GM19193 (cell line): ENCODE data around the gene DRC3.

Experiments
- POLR2A ChIP-seq: IDR thresholded peaks from 4 replicates; pipeline ENCODE4 v1.6.1; 2011; ENCODE audit not compliant: insufficient read depth, insufficient read length; ENCODE audit errors: extremely low read depth

DRC3 gene

DNA sequence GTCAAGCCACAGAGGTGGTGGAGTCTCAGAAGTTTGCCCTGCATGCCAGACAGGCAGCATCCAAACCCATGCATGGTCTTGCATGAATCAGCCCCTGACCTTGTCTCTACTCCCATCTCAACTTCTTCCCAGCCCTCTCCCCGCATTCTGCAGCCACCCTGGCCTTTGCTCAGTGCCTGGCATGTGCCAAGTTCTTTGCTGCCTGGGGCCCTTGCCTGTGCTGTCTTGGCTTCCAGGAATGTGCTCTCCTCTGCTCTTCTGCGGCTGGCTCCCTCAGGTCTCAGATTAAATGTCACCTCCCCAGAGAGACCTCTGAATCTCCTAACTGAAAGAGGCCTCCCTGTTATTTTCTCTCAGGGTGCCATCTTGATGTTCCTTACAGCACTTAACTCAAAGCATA is 17.6 kb downstream of the DRC3 start:
- TF ChIP-seq POLR2A = no peak

DNA sequence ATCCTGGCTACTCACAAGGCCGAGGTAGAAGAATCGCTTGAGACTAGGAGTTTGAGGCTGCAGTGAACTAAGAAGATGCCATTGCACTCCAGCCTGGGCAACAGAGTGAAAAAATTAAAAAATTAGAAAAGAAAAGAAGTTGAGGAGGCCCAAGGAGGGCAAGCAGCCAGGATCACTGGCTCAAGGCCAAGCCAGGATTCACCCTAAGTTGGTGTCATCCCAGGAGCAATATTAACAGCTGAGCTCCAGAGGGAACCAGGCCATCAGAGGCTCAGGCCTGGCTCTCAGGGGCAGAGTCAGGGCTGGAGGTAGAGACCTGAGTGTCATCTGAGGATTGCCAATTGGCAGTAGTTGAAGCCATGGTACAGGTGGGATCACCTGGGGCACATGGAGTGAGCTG is 20.7 kb downstream of the DRC3 start:
- TF ChIP-seq POLR2A = no peak

DNA sequence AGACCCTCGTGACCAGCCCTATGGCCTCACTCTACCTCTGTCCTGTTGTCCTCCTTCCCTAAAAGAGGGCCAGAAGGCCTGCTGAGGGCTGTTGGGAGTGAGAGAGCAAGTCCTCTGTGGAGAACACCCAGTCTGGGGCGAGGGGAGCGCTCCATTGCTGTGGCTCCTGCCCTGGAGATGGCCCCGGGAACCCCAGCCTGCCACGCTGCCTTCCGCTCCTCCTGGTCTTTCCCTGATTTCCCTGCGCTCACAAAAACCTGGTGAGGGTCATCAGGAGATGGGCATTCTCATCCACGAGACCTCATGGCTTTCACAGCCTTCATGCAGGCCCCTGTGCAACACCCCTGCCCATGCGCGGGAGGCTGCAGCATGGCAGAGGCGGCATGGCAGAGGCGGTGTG is 21.2 kb downstream of the DRC3 start:
- TF ChIP-seq POLR2A = no peak

DNA sequence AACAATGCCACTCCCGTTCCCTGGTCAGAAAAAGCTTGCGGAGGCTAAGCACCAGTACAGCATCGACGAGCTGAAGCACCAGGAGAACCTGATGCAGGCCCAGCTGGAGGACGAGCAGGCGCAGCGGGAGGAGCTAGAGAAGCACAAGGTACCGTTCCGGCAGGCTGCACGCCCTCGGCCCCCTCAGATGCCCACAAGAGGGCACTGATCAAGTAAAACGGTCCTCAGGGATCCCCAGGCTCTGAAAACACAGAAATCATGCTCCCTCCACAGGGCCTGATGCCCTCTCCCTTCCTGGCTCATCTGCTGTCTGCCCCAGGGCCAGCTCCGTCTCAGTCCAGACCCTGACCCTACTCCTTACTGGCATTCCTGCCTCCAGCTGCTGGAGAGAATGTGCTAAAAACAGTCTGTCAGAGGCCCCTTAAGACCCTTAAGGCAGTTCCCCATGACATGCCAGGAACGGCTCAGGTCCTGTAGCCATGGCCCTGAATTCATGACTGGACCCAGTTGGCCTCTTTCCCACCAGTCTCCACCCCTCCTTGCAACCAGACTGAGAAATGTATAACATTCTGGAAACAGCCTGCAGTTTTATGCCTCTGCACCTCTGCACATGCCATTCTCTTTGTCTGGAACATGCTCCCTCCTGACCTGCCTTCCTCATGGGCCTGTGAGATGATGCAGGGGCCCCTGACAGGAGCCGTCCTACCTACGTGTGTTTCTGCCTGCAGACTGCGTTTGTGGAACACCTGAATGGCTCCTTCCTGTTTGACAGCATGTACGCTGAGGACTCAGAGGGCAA is 21.8 kb downstream of the DRC3 start:
- no peak for TF ChIP-seq POLR2A

DNA sequence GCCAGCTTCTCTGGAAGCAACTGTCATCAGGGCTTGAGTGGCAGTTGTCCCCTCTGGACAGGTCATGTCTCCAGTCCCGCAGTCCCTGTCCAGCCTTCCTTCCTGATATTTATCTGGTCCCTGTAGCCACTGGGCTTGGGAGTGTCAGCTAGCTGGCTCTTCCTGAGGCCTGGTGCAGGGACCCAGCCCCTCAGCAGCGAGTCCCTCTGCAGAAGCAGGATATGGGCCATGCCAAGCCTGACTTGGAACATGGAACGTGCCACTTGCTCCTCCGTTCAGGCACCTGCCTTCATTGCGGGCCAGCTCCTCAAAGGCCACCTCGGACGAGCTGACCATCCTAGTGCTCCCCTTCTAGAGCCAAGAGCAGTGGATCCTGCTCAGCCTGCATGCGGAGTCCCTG is 26.3 kb downstream of the DRC3 start:
- no peak for TF ChIP-seq POLR2A

DNA sequence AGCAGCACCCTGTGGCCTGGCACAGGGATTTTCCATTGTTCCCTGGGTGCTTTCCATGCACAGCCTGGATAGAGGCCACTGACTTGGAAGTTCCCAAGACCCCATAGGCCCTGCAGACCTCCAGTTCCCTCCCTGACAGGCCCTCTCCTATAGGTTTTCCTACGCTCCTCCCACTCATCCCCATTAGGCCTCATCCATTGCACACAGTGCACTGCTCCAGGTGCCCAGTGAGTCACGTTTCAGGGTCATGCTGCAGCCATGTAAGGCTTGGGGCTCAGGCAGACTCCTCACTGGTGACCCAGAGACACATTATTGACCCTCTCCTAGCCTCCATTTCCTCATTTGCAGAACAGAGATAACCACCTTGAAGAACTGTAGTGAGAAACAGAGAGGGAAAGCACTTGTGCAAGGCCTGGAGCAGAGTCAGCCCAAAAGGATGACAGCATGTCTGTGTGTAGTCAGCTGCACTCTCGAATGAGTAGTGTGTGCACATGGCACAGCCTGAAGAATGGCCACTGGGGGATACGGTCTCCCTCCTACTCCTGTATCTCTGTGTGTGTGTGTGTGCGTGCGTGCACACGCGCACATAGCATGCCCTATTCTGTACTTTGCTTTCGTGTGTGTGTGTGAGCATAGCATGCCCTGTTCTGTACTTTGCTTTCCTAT is 26.8 kb downstream of the DRC3 start:
- TF ChIP-seq POLR2A = no peak

DNA sequence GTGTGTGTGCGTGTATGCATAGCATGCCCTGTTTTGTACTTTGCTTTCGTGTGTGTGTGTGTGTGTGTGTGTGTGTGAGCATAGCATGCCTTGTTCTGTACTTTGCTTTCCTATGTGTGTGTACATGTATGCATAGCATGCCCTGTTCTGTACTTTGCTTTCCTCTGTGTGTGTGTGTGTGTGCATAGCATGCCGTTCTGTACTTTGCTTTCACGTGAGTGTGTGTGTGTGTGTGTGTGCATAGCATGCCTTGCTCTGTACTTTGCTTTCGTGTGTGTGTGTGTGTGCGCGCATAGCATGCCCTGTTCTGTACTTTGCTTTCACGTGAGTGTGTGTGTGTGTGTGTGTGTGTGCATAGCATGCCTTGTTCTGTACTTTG is 27.4 kb downstream of the DRC3 start:
- TF ChIP-seq POLR2A = no peak

DNA sequence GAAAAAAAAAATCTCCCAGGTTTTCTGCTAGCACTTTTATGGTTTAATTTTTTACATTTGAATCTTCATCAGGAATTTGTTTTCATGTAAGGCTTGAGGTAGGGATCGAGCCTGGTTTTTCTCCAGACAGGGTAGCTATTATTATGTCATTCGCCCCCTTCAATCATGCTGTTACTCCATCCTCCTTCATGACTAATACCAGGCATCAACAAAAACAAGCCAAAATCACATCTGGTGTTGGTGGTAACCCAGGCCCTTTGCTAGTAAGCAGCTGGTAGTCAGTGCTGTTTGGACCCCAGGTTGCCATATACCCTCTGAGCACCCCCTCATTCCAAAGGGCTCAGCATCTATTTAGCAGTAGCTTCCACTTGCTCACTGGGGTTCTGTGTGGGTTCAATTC is 29.5 kb downstream of the DRC3 start:
- TF ChIP-seq POLR2A = no peak

DNA sequence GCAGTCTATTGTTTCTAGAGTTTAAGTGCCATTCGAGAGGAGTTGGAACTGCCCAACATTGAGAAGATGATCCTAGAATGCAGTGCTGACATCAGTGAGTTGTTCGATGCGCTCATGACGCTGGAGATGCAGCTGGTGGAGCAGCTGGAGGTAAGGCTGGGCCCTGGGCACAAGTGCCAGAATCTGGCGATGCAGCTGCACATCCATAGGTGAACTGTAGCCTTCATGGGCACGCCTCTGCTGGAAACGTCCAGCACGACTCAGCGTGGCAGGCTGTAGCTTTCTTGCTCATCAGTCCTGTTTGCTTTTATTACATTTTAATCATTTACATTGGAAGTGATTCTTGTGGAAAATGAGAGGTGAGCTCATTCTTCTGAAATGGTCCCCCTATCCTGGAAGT is 31.7 kb downstream of the DRC3 start:
- no peak for TF ChIP-seq POLR2A

DNA sequence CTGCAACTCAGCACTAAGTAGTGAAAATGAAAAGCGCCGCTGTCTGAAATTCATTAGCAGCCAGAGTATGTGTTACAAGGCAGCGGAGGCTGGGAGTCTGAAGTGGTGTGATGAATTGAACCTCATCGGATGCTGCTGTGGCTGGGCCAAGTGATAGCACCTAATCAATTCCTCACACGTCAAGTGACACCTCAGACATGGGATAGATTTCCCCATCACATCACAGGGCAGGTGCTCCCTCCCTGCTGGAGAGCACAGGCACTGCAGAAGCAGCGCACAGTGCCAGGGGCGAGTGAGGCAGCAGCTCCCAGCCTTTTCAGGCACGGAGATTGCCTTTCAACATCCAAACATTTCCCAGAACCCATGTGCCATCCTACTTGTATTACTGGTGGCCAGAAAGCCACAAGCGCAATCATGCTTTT is 32.2 kb downstream of the DRC3 start:
- TF ChIP-seq POLR2A = no peak

DNA sequence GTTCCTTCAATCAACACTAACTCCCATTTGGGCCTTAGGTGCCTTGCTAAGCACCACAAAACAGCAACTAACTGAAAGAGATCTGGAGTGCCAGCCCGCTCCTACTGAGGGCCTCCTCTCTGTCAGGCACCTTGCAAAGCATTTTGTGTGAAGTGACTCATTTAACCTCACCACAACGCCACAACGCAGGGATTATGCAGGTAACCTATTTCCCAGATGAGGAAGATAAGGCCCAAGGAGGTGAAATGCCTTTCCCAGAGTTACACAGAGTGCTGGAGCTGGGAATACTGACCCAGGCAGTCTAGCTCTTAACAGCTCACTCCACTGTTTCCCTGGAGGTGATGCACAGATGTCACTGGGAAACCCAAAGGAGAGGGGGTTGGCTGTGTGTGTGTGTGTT is 32.8 kb downstream of the DRC3 start:
- TF ChIP-seq POLR2A = no peak

DNA sequence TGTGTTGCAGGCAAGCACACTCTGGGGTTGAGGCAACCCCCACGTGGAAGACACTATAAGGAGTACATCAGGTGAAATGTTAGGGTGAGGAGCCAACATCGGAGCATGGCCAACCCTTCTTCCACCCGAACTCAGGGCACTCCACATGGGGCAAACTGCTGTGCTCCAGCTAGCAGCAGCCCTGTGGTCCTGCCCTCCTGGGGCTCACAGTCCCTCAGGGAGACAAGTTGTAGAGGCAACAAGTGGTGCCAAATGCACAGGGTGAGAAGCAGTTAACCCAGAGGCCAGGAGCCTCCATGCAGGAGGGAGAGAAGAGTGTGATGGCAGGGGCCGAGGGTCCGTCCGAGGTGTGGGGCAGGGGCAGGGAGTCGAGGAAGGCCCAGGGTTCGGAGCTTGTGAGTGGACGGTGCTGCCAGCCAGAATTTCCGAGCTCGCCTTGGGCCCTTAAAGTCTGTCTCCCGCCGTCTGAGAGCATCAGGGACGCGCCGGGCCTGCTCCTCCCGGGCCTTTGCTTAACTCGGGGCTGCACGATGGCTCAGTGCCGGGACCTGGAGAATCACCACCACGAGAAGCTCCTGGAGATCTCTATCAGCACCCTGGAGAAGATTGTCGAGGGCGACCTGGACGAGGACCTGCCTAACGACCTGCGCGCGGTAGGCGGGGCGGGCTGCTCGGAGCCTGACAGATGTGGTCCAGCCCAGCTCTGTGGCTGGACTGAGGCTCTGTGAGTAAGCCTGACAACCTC is 34.0 kb downstream of the DRC3 start:
- no peak for TF ChIP-seq POLR2A

DNA sequence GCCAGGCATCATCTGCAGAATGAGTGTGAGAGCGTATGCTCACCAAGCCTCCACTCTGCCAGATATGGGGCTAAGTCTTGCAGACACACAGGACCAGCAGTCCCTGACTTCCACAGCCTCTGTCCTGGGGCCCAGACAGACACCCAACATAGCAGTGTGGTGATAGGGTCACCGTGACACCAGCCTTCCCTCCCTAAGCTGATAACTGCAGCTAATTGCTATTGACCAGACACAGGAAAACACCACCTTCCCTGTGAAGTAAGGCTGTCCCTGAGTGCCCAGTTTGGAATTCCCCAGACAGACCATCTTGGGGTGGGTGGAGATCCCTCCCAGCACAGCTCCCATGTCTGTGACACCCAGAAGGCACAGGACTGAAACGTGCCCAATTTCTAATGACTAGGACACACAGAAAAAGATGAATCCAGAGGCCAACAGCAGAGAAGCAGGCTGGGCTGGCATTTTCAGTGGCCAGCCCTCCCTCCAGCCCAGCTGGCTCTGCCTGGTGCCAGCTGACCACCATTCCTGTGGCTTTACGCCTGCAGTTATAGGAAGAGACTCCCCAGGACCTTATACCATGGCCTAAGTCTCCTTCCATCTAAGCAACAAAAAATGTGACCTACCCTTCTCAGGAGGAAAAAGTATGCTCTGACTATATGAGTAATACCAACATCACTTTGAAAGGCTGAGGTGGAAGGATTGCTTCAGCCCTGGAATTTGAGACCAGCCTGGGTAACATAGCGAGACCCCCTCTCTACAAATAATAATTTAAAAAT is 36.0 kb downstream of the DRC3 start:
- TF ChIP-seq POLR2A = no peak

DNA sequence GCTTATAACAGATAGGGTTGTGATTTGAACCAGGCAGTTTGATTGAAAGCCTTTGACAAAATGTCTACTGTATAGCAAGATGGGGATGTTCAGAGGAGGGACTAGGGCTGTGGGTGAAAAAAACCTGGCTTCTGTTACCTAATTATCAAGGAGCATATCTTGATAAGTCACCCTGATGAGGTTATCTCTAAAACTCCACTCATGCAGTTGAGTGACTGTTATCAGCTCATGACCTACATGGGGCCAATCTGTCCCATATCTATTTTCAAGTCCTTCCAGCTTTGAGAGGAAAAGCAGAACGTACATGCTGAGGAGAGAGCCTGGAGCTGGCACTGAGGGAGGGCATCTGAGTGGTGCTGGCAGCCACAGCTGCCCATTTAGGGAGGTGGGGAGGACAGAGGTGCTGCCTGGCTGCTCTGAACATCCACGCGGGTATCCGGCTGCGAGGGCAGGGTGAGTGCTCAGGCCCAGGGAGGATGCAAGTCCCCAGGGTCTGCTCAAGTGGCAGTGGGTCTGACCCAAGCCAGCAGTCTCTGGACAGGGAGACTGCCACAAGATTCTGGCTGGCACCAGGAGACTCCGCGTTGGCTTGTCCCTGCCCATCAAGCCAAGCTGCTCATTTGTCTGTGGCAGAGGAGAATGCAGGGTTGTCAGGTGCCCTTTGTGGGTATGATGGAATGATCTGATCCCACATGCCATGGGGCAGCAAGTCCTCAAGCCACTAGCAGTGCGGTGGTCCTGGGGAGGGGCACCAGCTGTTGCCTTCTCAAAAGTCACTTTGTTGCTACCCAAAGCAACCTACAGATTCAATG is 37.2 kb downstream of the DRC3 start:
- TF ChIP-seq POLR2A = no peak

DNA sequence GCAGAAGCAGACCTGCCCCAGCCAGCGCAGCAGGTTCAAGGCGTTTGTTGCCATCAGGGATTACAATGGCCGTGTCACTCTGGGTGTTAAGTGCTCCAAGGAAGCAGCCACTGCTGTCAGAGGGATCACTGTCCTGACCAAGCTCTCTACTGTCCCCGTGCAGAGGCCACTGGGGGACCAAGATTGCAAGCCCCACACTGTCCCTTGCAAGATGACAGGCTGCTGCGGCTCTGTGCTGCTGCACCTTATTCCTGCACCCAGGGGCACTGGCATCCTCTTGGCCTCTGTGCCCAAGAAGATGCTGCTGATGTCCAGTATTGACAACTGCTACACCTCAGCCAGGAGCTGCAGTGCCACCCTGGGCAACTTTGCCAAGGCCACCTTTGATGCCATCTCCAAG is 38.6 kb downstream of the DRC3 start:
- no peak for TF ChIP-seq POLR2A

DNA sequence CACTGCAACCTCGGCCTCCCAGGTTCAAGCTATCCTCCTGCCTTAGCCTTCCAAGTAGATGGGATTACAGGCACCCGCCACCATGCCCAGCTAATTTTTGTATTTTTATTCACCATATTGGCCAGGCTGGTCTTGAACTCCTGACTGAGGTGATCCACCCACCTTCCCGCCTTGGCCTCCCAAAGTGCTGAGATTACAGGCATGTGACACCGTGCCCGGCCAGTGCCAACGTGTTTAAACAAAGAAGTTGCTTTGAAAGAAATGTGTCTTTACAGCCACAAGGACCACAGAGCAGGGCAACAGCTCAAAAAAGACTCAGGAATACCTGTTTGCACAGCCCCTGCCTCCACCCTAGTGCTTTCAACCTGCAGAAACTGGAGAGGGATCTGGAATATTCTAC is 41.3 kb downstream of the DRC3 start:
- TF ChIP-seq POLR2A = no peak
